ENCODE data around the gene RAPGEF1. TPM values are rescaled to one million over a fixed set of nuclear protein-coding genes. Genes with fewer than 3 reads are reported as not detected.

Gene RAPGEF1
- total RNA-seq, 1 experiment from 2014 or later, result 55.6 TPM

DNA sequence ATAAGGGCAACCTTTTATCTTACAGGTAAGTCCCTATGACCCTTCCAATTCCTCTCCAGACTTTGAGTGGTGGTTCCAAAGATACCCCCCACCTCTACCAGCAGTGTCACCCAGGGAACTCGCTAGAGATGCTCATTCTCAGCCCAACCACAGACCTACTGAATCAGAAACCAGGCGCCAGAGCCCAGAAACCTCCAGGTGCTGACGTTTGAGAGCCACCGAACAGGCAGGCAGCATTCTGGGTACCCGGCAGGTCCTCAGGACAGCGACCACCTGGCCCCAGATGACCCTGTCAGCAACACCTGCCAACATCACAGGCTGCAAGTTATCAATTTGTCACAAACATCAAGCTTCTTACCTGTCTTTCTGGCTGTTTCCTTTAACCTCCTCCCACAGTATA lies 19.5 kb downstream of the RAPGEF1 start:
- Histone ChIP-seq H4K91ac (ENCODE audit: insufficient read length, low read depth, low read length) (no peak overlapping the region), H3T11ph (ENCODE audit: low read length) (no peak overlapping the region), H3K4me1 (ENCODE audit: insufficient read depth, low read length) (peaks cover 2% of the 10 kb centered on the region; the same call in 1 of the 2 replicates), H3K9ac (ENCODE audit: extremely low read depth, insufficient read length, low read length) (no peak overlapping the region), H2BK15ac (ENCODE audit: low read depth, low read length) (no peak overlapping the region), H3K79me2 (ENCODE audit: insufficient read depth, low read length) (peaks cover 17% of the 10 kb centered on the region; the same call in 1 of the 2 replicates), H4K8ac (replicated peaks; ENCODE audit: insufficient read length, low read depth, low read length) (no peak overlapping the region), H3K4ac (ENCODE audit: low read depth, low read length) (no peak overlapping the region), H2BK5ac (ENCODE audit: insufficient read length, low read length) (no peak overlapping the region), H3K9me3 (ENCODE audit: control insufficient read depth, low read depth, low read length) (no peaks in the 10 kb centered on the region), H3K14ac (ENCODE audit: insufficient read depth, low read length) (no peak overlapping the region), H2BK120ac (ENCODE audit: low read depth, low read length, poor library complexity, severe bottlenecking) (no peak overlapping the region), H2AK5ac (ENCODE audit: insufficient read length, low read length) (no peak overlapping the region), H3K27me3 (ENCODE audit: insufficient read depth, low read length) (no peaks in the 10 kb centered on the region), H3K56ac (ENCODE audit: insufficient read length, low read depth, low read length) (no peak overlapping the region), H3K23me2 (ENCODE audit: insufficient read length, low read depth, low read length, poor library complexity, severe bottlenecking) (no peaks in the 10 kb centered on the region), H3K27ac (ENCODE audit: insufficient read length, low read depth, low read length) (no peak overlapping the region), H4K20me1 (ENCODE audit: control insufficient read depth, insufficient read depth, insufficient read length) (no peaks in the 10 kb centered on the region), H3K4me2 (ENCODE audit: insufficient read depth, insufficient read length, low read length) (no peak overlapping the region), H2AFZ (ENCODE audit: low read length) (no peak overlapping the region), H2BK20ac (ENCODE audit: low read depth, low read length, poor library complexity, severe bottlenecking) (no peak overlapping the region), H4K5ac (ENCODE audit: insufficient read length, low read depth, low read length) (no peak overlapping the region), H2BK12ac (ENCODE audit: insufficient read length, low read depth, low read length) (no peak overlapping the region), H3K79me1 (ENCODE audit: insufficient read depth, low read depth, low read length, poor library complexity, severe bottlenecking) (peaks cover 18% of the 10 kb centered on the region), H3K23ac (ENCODE audit: insufficient read length, low read depth, low read length) (no peak overlapping the region), H3K18ac (ENCODE audit: insufficient read length, low read depth, low read length) (no peak overlapping the region)
- Mint-ChIP-seq H3K27ac (peak overlapping the region in 1 of 3 experiments; percentile 68; a peak in 1 of 7 replicates), H3K4me3 (no peak overlapping the region), H3K4me1 (peaks cover 2 to 7% of the 10 kb centered on the region in 2 experiments; a peak in 2 of 4 replicates), H3K27me3 (ENCODE audit: low read depth) (no peaks in the 10 kb centered on the region), H3K36me3 (ENCODE audit: insufficient read depth in 1 of 3, low read depth in 3 of 3) (peaks cover 0 to 15% (median 7%) of the 10 kb centered on the region in 3 experiments; a peak in 5 of 7 replicates), H3K9me3 (no peaks in the 10 kb centered on the region)
- TF ChIP-seq, protein P1, sequence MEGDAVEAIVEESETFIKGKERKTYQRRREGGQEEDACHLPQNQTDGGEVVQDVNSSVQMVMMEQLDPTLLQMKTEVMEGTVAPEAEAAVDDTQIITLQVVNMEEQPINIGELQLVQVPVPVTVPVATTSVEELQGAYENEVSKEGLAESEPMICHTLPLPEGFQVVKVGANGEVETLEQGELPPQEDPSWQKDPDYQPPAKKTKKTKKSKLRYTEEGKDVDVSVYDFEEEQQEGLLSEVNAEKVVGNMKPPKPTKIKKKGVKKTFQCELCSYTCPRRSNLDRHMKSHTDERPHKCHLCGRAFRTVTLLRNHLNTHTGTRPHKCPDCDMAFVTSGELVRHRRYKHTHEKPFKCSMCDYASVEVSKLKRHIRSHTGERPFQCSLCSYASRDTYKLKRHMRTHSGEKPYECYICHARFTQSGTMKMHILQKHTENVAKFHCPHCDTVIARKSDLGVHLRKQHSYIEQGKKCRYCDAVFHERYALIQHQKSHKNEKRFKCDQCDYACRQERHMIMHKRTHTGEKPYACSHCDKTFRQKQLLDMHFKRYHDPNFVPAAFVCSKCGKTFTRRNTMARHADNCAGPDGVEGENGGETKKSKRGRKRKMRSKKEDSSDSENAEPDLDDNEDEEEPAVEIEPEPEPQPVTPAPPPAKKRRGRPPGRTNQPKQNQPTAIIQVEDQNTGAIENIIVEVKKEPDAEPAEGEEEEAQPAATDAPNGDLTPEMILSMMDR (conservative IDR thresholded peaks at IDR 0.05), result no peak
- no peak for DNase-seq
- no CpG with 5 or more reads among the region's 6 CpGs for WGBS (ENCODE audit: extremely low coverage, insufficient read length, low lambda C conversion rate)

Data from H9 (cell line).